GM19043 (cell line): Measurements from ENCODE around the gene EBLN2.

Experiments used
- ATAC-seq: cut with Tn5 transposase; IDR thresholded peaks from one replicate; pipeline ENCODE4 v1.9.1; 2021; ENCODE audit warnings: low read depth; ENCODE audit not compliant: unreplicated experiment

EBLN2 gene

GRCh38 chr3:73061416-73061815, at the start of gene EBLN2:
EBLN2 (plus strand) TSS chr3:73061659; CDS start chr3:73062082, 423 bp downstream.
- no peak for ATAC-seq

GRCh38 chr3:73018298-73018697, 43.2 kb upstream of the EBLN2 start:
- ATAC-seq: no peak

- ATAC-seq: no peak
Observed at GRCh38 chr3:73018790-73019441, 42.5 kb upstream of the EBLN2 start.

- ATAC-seq: no peak
Observed at GRCh38 chr3:73021301-73021835, 40.1 kb upstream of the EBLN2 start.

GRCh38 chr3:73024836-73025235, 36.6 kb upstream of the EBLN2 start:
- no peak for ATAC-seq

GRCh38 chr3:73026111-73026759, 35.2 kb upstream of the EBLN2 start:
- no peak for ATAC-seq

- ATAC-seq: no peak
Observed at GRCh38 chr3:73026760-73027113, 34.7 kb upstream of the EBLN2 start.

GRCh38 chr3:73028803-73029202, 32.7 kb upstream of the EBLN2 start:
- ATAC-seq: no peak

- no peak for ATAC-seq
Observed at GRCh38 chr3:73029321-73029796, 32.1 kb upstream of the EBLN2 start.

GRCh38 chr3:73030073-73030597, 31.3 kb upstream of the EBLN2 start:
- ATAC-seq: no peak

GRCh38 chr3:73031573-73032103, 29.8 kb upstream of the EBLN2 start:
- no peak for ATAC-seq

- ATAC-seq: no peak
Observed at GRCh38 chr3:73036694-73037591, 24.5 kb upstream of the EBLN2 start.

- no peak for ATAC-seq
Observed at GRCh38 chr3:73041537-73041936, 19.9 kb upstream of the EBLN2 start.

- no peak for ATAC-seq
Observed at GRCh38 chr3:73043414-73043813, 18.0 kb upstream of the EBLN2 start.

- ATAC-seq: no peak
Observed at GRCh38 chr3:73045391-73045790, 16.1 kb upstream of the EBLN2 start.

- ATAC-seq: no peak
Observed at GRCh38 chr3:73046195-73046594, 15.3 kb upstream of the EBLN2 start.

GRCh38 chr3:73049319-73049718, 12.1 kb upstream of the EBLN2 start:
- ATAC-seq: no peak

GRCh38 chr3:73052857-73053256, 8.6 kb upstream of the EBLN2 start:
- ATAC-seq: no peak

- ATAC-seq: no peak
Observed at GRCh38 chr3:73055583-73055982, 5.9 kb upstream of the EBLN2 start.

- no peak for ATAC-seq
Observed at GRCh38 chr3:73056014-73056844, 5.2 kb upstream of the EBLN2 start.
